ENCODE results near the gene GART.

Gene GART

GRCh38 chr21:33458861-33459260, 83.1 kb downstream of the GART start:
- no peak for DNase-seq

DNA sequence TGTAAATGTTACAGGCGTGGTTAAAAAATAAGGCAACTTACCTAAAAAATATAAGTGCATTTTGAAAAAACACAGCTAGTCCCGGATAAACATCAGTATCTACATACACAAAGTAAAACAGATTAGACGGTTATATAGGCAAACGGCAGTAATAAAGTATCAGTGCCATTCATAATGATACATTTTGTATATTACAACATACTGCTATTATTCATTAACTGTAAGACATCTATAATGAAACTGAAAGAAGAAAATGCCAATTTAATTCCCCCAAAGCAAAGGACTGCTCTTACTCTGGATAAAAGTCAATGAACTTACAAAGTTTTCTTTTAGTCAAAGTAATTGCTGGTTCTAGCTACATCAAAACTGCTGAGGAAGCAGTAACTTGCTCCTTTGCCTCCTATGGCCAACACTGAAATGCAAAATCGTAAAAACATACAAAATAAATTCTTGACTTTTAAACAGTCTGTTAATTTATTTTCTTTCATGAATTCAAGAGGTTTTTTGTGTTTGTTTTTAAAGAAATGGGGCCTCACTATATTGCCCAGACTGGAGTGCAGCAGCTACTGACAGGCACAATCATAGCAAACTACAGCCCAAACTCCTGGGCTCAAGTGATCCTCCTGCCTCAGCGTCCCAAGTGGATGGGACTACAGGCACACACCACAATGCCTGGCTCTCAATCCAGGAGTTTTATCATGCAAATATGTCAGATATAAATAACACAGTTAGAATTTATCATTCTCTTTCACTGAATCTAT, 86.1 kb downstream of the GART start:
- DNase-seq, result no peak
